ENCODE data around the gene AP1S3.

AP1S3 gene

DNA sequence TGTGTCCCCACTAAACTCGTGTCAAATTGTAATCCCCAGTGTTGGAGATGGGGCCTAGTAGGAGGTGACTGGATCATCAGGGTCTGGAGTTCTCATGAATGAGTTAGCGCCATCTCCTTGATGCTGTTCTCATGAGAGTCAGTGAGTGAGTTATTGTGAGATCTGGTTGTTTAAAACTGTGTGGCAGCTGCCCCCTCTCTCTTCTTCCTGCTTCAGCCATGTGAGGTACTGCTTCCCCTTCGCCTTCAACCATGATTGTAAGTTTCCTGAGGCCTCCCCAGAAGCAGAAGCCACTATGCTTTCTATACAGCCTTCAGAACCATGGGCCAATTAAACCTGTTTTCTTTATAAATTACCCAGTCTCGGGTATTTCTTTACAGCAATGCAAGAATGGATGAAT, 50.4 kb downstream of the AP1S3 start:
- TF ChIP-seq TAF1 (IDR thresholded peaks at IDR 0.05; ENCODE audit: borderline replicate concordance, insufficient read depth, low read length) (no peak), SIN3A (IDR thresholded peaks at IDR 0.05; ENCODE audit: borderline replicate concordance, insufficient read depth, low read length) (no peak), POLR2AphosphoS5 (IDR thresholded peaks at IDR 0.05; ENCODE audit: low read depth, low read length) (no peak), FOXP2 (optimal IDR thresholded peaks at IDR 0.05; ENCODE audit: borderline replicate concordance, extremely low read depth, extremely low read length, insufficient read depth) (no peak)
- TF ChIP-seq, protein P1, sequence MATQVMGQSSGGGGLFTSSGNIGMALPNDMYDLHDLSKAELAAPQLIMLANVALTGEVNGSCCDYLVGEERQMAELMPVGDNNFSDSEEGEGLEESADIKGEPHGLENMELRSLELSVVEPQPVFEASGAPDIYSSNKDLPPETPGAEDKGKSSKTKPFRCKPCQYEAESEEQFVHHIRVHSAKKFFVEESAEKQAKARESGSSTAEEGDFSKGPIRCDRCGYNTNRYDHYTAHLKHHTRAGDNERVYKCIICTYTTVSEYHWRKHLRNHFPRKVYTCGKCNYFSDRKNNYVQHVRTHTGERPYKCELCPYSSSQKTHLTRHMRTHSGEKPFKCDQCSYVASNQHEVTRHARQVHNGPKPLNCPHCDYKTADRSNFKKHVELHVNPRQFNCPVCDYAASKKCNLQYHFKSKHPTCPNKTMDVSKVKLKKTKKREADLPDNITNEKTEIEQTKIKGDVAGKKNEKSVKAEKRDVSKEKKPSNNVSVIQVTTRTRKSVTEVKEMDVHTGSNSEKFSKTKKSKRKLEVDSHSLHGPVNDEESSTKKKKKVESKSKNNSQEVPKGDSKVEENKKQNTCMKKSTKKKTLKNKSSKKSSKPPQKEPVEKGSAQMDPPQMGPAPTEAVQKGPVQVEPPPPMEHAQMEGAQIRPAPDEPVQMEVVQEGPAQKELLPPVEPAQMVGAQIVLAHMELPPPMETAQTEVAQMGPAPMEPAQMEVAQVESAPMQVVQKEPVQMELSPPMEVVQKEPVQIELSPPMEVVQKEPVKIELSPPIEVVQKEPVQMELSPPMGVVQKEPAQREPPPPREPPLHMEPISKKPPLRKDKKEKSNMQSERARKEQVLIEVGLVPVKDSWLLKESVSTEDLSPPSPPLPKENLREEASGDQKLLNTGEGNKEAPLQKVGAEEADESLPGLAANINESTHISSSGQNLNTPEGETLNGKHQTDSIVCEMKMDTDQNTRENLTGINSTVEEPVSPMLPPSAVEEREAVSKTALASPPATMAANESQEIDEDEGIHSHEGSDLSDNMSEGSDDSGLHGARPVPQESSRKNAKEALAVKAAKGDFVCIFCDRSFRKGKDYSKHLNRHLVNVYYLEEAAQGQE (IDR thresholded peaks at IDR 0.05; ENCODE audit: insufficient read depth in 1 of 2, low read depth in 2 of 2, low read length in 2 of 2): no peak

DNA sequence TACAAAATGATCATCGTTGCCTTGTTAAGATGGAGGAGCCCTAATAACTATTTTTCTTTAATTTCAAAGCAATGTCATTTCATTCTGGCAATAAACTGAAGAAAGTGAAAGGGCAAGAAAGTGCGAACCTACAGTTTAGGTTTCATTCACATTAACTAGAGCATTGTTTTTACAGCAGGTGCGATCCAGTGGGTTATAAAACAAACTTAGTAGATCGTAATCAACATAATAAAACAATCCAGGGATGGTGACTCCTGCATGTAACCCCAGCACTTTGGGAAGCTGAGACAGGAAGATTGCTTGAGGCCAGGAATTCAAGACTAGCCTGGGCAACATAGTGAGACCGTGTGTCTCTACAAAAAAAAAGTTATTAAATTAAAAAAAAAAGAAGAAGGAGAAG, 51.1 kb downstream of the AP1S3 start:
- TF ChIP-seq POLR2AphosphoS5 (IDR thresholded peaks at IDR 0.05; ENCODE audit: low read depth, low read length) (no peak), FOXP2 (optimal IDR thresholded peaks at IDR 0.05; ENCODE audit: borderline replicate concordance, extremely low read depth, extremely low read length, insufficient read depth) (no peak), TAF1 (IDR thresholded peaks at IDR 0.05; ENCODE audit: borderline replicate concordance, insufficient read depth, low read length) (no peak), SIN3A (IDR thresholded peaks at IDR 0.05; ENCODE audit: borderline replicate concordance, insufficient read depth, low read length) (no peak)
- TF ChIP-seq, protein P1 (IDR thresholded peaks at IDR 0.05; ENCODE audit: insufficient read depth in 1 of 2, low read depth in 2 of 2, low read length in 2 of 2): no peak

DNA sequence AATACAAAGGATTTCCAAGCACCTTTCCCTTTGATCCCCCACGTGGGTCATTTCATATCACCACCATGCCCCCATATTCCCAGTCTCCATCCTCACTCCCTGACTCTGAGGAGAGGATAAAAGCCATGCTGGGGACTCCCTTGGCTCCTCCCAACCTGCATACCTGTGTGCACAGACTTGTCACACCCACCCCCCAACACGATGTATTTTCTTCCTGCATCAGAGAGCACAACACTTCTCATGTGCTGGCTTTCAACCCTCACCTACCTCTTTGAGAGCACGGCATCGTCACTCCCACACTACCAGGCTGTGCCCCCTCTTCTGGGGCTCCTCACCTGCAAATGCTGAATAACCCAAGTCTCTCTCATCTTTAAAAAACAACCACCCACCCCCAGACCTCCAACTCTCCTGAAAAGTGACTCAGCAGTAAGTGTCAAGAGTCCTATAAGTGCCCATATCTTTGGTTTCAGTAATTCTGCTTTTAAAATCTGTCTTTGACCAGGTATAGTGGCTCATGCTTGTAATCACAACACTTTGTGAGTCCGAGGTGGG, 53.1 kb downstream of the AP1S3 start:
- no peak for TF ChIP-seq POLR2AphosphoS5 (IDR thresholded peaks at IDR 0.05; ENCODE audit: low read depth, low read length)
- TF ChIP-seq, protein P1 (IDR thresholded peaks at IDR 0.05; ENCODE audit: insufficient read depth in 1 of 2, low read depth in 2 of 2, low read length in 2 of 2): no peak
- TF ChIP-seq TAF1 (IDR thresholded peaks at IDR 0.05; ENCODE audit: borderline replicate concordance, insufficient read depth, low read length): no peak
- TF ChIP-seq SIN3A (IDR thresholded peaks at IDR 0.05; ENCODE audit: borderline replicate concordance, insufficient read depth, low read length): no peak
- TF ChIP-seq FOXP2 (optimal IDR thresholded peaks at IDR 0.05; ENCODE audit: borderline replicate concordance, extremely low read depth, extremely low read length, insufficient read depth): no peak

DNA sequence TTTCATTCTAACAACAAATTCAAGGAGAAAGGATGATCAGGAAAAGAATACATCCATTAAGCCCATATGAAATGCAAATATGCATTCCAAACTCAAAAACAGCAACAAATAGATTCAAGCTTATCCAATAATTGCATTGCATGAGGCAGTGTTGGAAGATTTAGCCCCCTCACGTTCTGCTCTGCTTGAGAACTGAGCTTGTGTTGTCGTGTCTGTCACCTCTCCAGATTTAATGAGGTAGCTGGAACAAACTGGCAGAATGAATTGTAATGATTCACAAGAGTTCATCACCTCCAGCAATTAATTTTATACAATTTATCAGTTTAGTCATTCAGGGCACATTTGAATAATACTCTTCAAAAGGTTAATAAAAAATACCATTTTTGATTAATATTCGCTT, 54.8 kb downstream of the AP1S3 start:
- TF ChIP-seq FOXP2 (optimal IDR thresholded peaks at IDR 0.05; ENCODE audit: borderline replicate concordance, extremely low read depth, extremely low read length, insufficient read depth) (no peak), POLR2AphosphoS5 (IDR thresholded peaks at IDR 0.05; ENCODE audit: low read depth, low read length) (no peak), TAF1 (IDR thresholded peaks at IDR 0.05; ENCODE audit: borderline replicate concordance, insufficient read depth, low read length) (no peak), SIN3A (IDR thresholded peaks at IDR 0.05; ENCODE audit: borderline replicate concordance, insufficient read depth, low read length) (no peak)
- TF ChIP-seq, protein P1 (IDR thresholded peaks at IDR 0.05; ENCODE audit: insufficient read depth in 1 of 2, low read depth in 2 of 2, low read length in 2 of 2): no peak

Measured in PFSK-1 (cell line).